ENCODE results near the gene MRPL43. TPM values are rescaled to one million over a fixed set of nuclear protein-coding genes. Genes with fewer than 3 reads are reported as not detected.

The MRPL43 gene
- total RNA-seq, 2 experiments from 2014 or later, result 53.8 to 56.2 TPM

- Histone ChIP-seq H3K4me1 (ENCODE audit: insufficient read depth, low read length, poor library complexity, severe bottlenecking) (peaks cover 14% of the 10 kb centered on the region), H3K4me2 (ENCODE audit: low read length) (no peak overlapping the region), H2AFZ (ENCODE audit: low read length) (no peak overlapping the region), H4K20me1 (ENCODE audit: insufficient read depth, low read length) (no peaks in the 10 kb centered on the region), H3K4me3 (ENCODE audit: low read depth, low read length, poor library complexity, severe bottlenecking) (no peak overlapping the region), H3K79me2 (ENCODE audit: insufficient read depth, low read depth, low read length) (no peaks in the 10 kb centered on the region), H3K9me3 (ENCODE audit: low read length) (no peaks in the 10 kb centered on the region), H3K27ac (ENCODE audit: low read depth, low read length, poor library complexity, severe bottlenecking) (no peak overlapping the region), H3K36me3 (ENCODE audit: insufficient read depth, low read length) (no peaks in the 10 kb centered on the region), H3K9me2 (ENCODE audit: insufficient read depth, low read length) (no peaks in the 10 kb centered on the region)
- POLR2A ChIA-PET, result no interaction called here
- intact Hi-C loops (cut with micrococcal nuclease; ENCODE audit: unreplicated experiment), result no loop called here
- CTCF ChIA-PET (ENCODE audit: unreplicated experiment), result no interaction called here
- no TSS peak for BruUV-seq (replicated peaks)
- TF ChIP-seq, protein P1, sequence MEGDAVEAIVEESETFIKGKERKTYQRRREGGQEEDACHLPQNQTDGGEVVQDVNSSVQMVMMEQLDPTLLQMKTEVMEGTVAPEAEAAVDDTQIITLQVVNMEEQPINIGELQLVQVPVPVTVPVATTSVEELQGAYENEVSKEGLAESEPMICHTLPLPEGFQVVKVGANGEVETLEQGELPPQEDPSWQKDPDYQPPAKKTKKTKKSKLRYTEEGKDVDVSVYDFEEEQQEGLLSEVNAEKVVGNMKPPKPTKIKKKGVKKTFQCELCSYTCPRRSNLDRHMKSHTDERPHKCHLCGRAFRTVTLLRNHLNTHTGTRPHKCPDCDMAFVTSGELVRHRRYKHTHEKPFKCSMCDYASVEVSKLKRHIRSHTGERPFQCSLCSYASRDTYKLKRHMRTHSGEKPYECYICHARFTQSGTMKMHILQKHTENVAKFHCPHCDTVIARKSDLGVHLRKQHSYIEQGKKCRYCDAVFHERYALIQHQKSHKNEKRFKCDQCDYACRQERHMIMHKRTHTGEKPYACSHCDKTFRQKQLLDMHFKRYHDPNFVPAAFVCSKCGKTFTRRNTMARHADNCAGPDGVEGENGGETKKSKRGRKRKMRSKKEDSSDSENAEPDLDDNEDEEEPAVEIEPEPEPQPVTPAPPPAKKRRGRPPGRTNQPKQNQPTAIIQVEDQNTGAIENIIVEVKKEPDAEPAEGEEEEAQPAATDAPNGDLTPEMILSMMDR (conservative IDR thresholded peaks at IDR 0.05; ENCODE audit: low read length), result no peak
- no peak for TF ChIP-seq EZH2phosphoT487 (IDR thresholded peaks at IDR 0.05; ENCODE audit: borderline replicate concordance, low read depth, low read length)
- DNase-seq (ENCODE audit: low spot score), result no peak
Measured at GRCh38 chr10:100972904-100973535, 14.3 kb downstream of the MRPL43 start.

- ChIA-PET POLR2A (no interaction called here), CTCF (ENCODE audit: unreplicated experiment) (no interaction called here)
- H3K9me3 ChIP-seq (ENCODE audit: low read length), result no peaks in the 10 kb centered on the region
- DNase-seq (ENCODE audit: low spot score), result no peak
- no peaks in the 10 kb centered on the region for H3K9me2 ChIP-seq (ENCODE audit: insufficient read depth, low read length)
- no peak overlapping the region for H3K4me3 ChIP-seq (ENCODE audit: low read depth, low read length, poor library complexity, severe bottlenecking)
- H4K20me1 ChIP-seq (ENCODE audit: insufficient read depth, low read length), result no peaks in the 10 kb centered on the region
- BruUV-seq (replicated peaks), result no TSS peak
- H3K27ac ChIP-seq (ENCODE audit: low read depth, low read length, poor library complexity, severe bottlenecking), result no peak overlapping the region
- no peak for TF ChIP-seq EZH2phosphoT487 (IDR thresholded peaks at IDR 0.05; ENCODE audit: borderline replicate concordance, low read depth, low read length)
- TF ChIP-seq, protein P1 (conservative IDR thresholded peaks at IDR 0.05; ENCODE audit: low read length), result no peak
- peaks cover 14% of the 10 kb centered on the region for H3K4me1 ChIP-seq (ENCODE audit: insufficient read depth, low read length, poor library complexity, severe bottlenecking)
- intact Hi-C loops (cut with micrococcal nuclease; ENCODE audit: unreplicated experiment), result no loop called here
- no peak overlapping the region for H3K4me2 ChIP-seq (ENCODE audit: low read length)
- no peaks in the 10 kb centered on the region for H3K36me3 ChIP-seq (ENCODE audit: insufficient read depth, low read length)
- H3K79me2 ChIP-seq (ENCODE audit: insufficient read depth, low read depth, low read length), result no peaks in the 10 kb centered on the region
- no peak overlapping the region for H2AFZ ChIP-seq (ENCODE audit: low read length)
Measured at GRCh38 chr10:100972115-100972903, 15.0 kb downstream of the MRPL43 start.

All from OCI-LY7 (cell line).